HepG2 (cell line): ENCODE measurements around the gene DDRGK1. TPM values are rescaled to one million over a fixed set of nuclear protein-coding genes. Genes with fewer than 3 reads are reported as not detected.

Source experiments
- ATF7 ChIP-seq, 2 experiments: fragments of 450-650 bp in 1 of 2; sonication (generic) in 1 of 2; formaldehyde crosslinking in 1 of 2; IDR thresholded peaks; 2 replicates each; pipeline versions ENCODE4 v1.4.0 to v1.6.1; 2016 to 2020; ENCODE audit warnings: antibody characterized with exemption in 1 of 2, mild to moderate bottlenecking in 1 of 2, missing genetic modification reagents in 1 of 2
- GLI4 ChIP-seq: sonication (generic); formaldehyde crosslinking; IDR thresholded peaks from 2 replicates; pipeline ENCODE4 v1.5.1; 2020; ENCODE audit warnings: missing genetic modification reagents, mild to moderate bottlenecking, moderate library complexity, borderline replicate concordance
- IKZF4 ChIP-seq: sonication (generic); formaldehyde crosslinking; IDR thresholded peaks from 2 replicates; pipeline ENCODE4 v1.5.1; 2020; ENCODE audit warnings: borderline replicate concordance, mild to moderate bottlenecking, low read depth, missing genetic modification reagents; ENCODE audit errors: not compliant biosample characterization
- ZBTB14 ChIP-seq: sonication (generic); formaldehyde crosslinking; IDR thresholded peaks from 2 replicates; pipeline ENCODE4 v1.4.0; 2020; ENCODE audit warnings: missing genetic modification reagents
- ZEB1 ChIP-seq: IDR thresholded peaks from 2 replicates; pipeline ENCODE4 v1.6.1; 2012; ENCODE audit warnings: mild to moderate bottlenecking, low read depth, inconsistent platforms; ENCODE audit not compliant: insufficient replicate concordance
- ZFP36L1 ChIP-seq: sonication (generic); formaldehyde crosslinking; IDR thresholded peaks from 2 replicates; pipeline ENCODE4 v1.8.0; 2022; ENCODE audit warnings: mild to moderate bottlenecking, missing genetic modification reagents, moderate library complexity
- ZHX2 ChIP-seq, 2 experiments: sonication (generic) in 1 of 2; formaldehyde crosslinking in 1 of 2; IDR thresholded peaks; 2 replicates each; pipeline versions ENCODE4 v1.6.1 to v1.9.0; 2014 to 2022; ENCODE audit warnings: antibody characterized with exemption in 1 of 2, borderline replicate concordance in 1 of 2, inconsistent platforms in 1 of 2, low read depth in 1 of 2, missing genetic modification reagents in 1 of 2
- ZNF354B ChIP-seq: sonication (generic); formaldehyde crosslinking; IDR thresholded peaks from 2 replicates; pipeline ENCODE4 v1.8.0; 2022; ENCODE audit warnings: mild to moderate bottlenecking, missing genetic modification reagents
- ZNF576 ChIP-seq: sonication (generic); formaldehyde crosslinking; IDR thresholded peaks from 2 replicates; pipeline ENCODE4 v1.4.0; 2020; ENCODE audit warnings: mild to moderate bottlenecking, missing genetic modification reagents
- ZNF687 ChIP-seq: sonication (generic); formaldehyde crosslinking; IDR thresholded peaks from 2 replicates; pipeline ENCODE4 v1.5.1; 2020; ENCODE audit warnings: mild to moderate bottlenecking, missing genetic modification reagents, moderate library complexity
- polyA plus RNA-seq, 8 experiments: library from polyadenylated mRNA; depleted of rRNA in 3 of 8; stranded (reverse) in 7 of 8; unstranded in 1 of 8; fragments of >200 nt; fragmentation: Illumina TruSeq in 4 of 8; extraction: Trizol in 4 of 8; gene quantifications; 2 replicates each; pipeline versions ENCODE4 v1.2.1 to v1.2.3, GENCODE V29; 2011 to 2016; ENCODE audit warnings: low read depth in 4 of 8, missing spikeins in 1 of 8, mixed read lengths in 1 of 8; ENCODE audit not compliant: insufficient read depth in 1 of 8
- total RNA-seq, 5 experiments: library from RNA; depleted of rRNA; stranded (reverse); fragments of >200 nt; fragmentation: Illumina TruSeq; extraction: Trizol; gene quantifications; 2 replicates each; pipeline ENCODE4 v1.2.3, GENCODE V29; 2016; ENCODE audit warnings: low read depth in 1 of 5
- TF ChIP-seq, protein P1 (sequence below): sonication (generic); formaldehyde crosslinking; IDR thresholded peaks from 2 replicates; pipeline ENCODE4 v1.4.0; 2020; ENCODE audit warnings: mild to moderate bottlenecking, missing genetic modification reagents, borderline replicate concordance
- TF ChIP-seq, protein P2 (sequence below): sonication (generic); formaldehyde crosslinking; IDR thresholded peaks from 2 replicates; pipeline ENCODE4 v1.5.1; 2020; ENCODE audit warnings: mild to moderate bottlenecking, missing genetic modification reagents, moderate library complexity

DDRGK1 gene
- total and polyA plus RNA-seq, 2 of the 13 experiments (the other 11 are each of a cell fraction or from before 2014, with no cell fraction given): 96.7 to 149 TPM

DNA sequence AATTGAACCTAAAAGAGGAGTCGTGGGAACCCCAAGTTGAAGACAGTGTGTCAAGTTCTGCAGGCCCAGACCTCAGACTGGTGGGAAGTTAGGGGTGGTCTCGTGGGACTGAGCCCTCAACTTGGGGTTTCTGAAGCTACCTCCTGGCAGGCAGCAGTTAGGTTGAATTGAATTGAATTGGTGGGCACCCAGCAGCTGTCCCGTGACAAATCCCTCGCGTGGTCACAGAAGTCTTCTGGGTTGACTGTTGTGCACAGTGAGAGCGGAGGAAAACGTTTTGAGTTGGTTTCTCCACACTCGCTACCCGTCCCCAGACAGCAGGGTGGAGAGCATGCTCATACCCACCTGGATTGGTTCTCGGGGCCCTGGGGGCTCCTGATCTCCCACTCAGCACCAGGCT, 21.6 kb upstream of the DDRGK1 start (continued):
- TF ChIP-seq, protein P1, sequence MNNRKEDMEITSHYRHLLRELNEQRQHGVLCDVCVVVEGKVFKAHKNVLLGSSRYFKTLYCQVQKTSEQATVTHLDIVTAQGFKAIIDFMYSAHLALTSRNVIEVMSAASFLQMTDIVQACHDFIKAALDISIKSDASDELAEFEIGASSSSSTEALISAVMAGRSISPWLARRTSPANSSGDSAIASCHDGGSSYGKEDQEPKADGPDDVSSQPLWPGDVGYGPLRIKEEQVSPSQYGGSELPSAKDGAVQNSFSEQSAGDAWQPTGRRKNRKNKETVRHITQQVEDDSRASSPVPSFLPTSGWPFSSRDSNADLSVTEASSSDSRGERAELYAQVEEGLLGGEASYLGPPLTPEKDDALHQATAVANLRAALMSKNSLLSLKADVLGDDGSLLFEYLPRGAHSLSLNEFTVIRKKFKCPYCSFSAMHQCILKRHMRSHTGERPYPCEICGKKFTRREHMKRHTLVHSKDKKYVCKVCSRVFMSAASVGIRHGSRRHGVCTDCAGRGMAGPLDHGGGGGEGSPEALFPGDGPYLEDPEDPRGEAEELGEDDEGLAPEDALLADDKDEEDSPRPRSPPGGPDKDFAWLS (CRISPR knock-in tag): no peak
- TF ChIP-seq ZNF576 (CRISPR knock-in tag): 0 out of 2 replicates have a peak, but pooled peaks have one; percentile 35
- no peak for TF ChIP-seq ATF7 (IDR thresholded peaks at IDR 0.05)
- TF ChIP-seq ATF7 (CRISPR knock-in tag; IDR thresholded peaks at IDR 0.05): no peak
- TF ChIP-seq ZNF687 (CRISPR knock-in tag): peak; percentile 18; the same call in 1 of the 2 replicates
- no peak for TF ChIP-seq ZFP36L1
- peak; percentile 47 for TF ChIP-seq IKZF4 (CRISPR knock-in tag)
- TF ChIP-seq ZHX2 (IDR thresholded peaks at IDR 0.05; ENCODE audit: low read depth): no peak
- no peak for TF ChIP-seq ZHX2 (CRISPR knock-in tag; IDR thresholded peaks at IDR 0.05; ENCODE audit: borderline replicate concordance)
- peak; percentile 17 for TF ChIP-seq ZEB1
- TF ChIP-seq ZBTB14 (CRISPR knock-in tag): no peak
- TF ChIP-seq, protein P2, sequence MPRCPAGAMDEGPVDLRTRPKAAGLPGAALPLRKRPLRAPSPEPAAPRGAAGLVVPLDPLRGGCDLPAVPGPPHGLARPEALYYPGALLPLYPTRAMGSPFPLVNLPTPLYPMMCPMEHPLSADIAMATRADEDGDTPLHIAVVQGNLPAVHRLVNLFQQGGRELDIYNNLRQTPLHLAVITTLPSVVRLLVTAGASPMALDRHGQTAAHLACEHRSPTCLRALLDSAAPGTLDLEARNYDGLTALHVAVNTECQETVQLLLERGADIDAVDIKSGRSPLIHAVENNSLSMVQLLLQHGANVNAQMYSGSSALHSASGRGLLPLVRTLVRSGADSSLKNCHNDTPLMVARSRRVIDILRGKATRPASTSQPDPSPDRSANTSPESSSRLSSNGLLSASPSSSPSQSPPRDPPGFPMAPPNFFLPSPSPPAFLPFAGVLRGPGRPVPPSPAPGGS: peak; percentile 45; the same call in 1 of the 2 replicates
- TF ChIP-seq ZNF354B (CRISPR knock-in tag): 0 out of 2 replicates have a peak, but pooled peaks have one; percentile 22
- 0 out of 2 replicates have a peak, but pooled peaks have one; percentile 63 for TF ChIP-seq GLI4 (CRISPR knock-in tag)
